Measurements from ENCODE around the gene TMEM72. TPM values are rescaled to one million over a fixed set of nuclear protein-coding genes. Genes with fewer than 3 reads are reported as not detected.

The TMEM72 gene
- total and polyA plus RNA-seq, 2 of the 13 experiments (the other 11 are each of a cell fraction or from before 2014, with no cell fraction given) = 0.04 TPM; not detected in 1

DNA sequence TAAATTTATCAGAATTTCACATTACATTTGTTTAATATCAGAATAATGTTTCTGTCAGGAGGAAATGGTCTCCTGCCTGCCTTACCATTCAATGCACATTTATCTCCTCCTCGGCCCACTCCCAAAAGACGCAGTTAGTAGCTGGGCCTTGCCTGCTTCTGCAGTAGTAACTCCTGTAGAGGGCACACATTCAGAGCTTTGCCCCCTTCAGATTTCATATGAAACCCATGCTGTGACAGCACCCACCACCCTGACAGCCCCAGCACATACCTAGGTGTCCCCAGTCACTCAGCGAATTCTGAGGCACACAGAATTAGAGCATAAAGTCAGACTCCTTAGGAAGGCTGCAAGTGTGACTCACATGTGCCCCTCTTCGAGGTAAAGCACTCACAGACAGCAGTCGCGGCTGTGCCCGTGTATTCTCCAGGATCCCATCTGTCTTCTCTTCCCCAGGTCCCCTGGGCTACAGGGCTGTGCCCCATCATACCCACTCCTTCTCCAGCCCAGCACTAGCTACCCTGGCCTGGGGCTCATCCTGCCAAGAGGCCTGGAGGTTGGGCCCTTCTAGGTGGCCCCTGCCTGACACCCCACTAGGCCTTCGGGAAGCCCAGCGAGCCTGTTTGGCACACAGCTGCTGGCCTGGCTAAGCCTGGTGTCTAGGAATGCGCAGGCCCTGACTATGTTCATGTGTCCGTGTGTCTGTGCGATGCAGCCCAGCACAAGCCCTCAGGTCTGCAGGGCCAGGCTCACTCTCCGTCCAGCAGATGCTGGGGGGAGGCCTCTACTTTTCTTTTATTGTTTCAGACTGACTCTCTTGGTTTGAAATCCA lies 72.1 kb downstream of the TMEM72 start:
- Histone ChIP-seq H3K9ac (ENCODE audit: insufficient read depth, low read depth, low read length) (no peak overlapping the region), H2AFZ (ENCODE audit: low read length) (no peak overlapping the region), H3K27ac (ENCODE audit: extremely low read length, insufficient read depth, low read length) (peak overlapping the region; percentile 97), H4K20me1 (ENCODE audit: insufficient read depth, low read length) (peaks cover 3% of the 10 kb centered on the region), H3K27me3 (ENCODE audit: control insufficient read depth in 1 of 2, insufficient read depth in 2 of 2, low read length in 2 of 2) (no peaks in the 10 kb centered on the region; a peak in 1 of 5 replicates), H3K4me3 (replicated peaks in 1 of 3; ENCODE audit: insufficient read depth in 1 of 3, low read depth in 2 of 3, low read length in 3 of 3) (no peak overlapping the region), H3K4me1 (ENCODE audit: insufficient read depth, low read length) (peaks cover 59% of the 10 kb centered on the region), H3K4me2 (ENCODE audit: low read depth, low read length) (no peak overlapping the region), H3K36me3 (replicated peaks in 1 of 2; ENCODE audit: control insufficient read depth in 1 of 2, insufficient read depth in 2 of 2, low read length in 2 of 2) (peaks cover 6 to 39% of the 10 kb centered on the region in 2 experiments; a peak in 3 of 5 replicates), H3K79me2 (ENCODE audit: insufficient read depth, low read length) (peaks cover 13% of the 10 kb centered on the region), H3K9me3 (ENCODE audit: low read length) (no peaks in the 10 kb centered on the region)
- no peak for TF ChIP-seq RCOR2 (CRISPR knock-in tag; IDR thresholded peaks at IDR 0.05)
- TF ChIP-seq ZBTB7B (CRISPR knock-in tag; IDR thresholded peaks at IDR 0.05) = no peak
- no peak for TF ChIP-seq ZNF607 (CRISPR knock-in tag; IDR thresholded peaks at IDR 0.05; ENCODE audit: borderline replicate concordance)
- TF ChIP-seq AGO2 (optimal IDR thresholded peaks at IDR 0.05; ENCODE audit: low read depth, low read length) = peak; percentile 30
- TF ChIP-seq ZNF687 (CRISPR knock-in tag; IDR thresholded peaks at IDR 0.05) = 0 out of 2 replicates have a peak, but pooled peaks have one; percentile 18
- TF ChIP-seq E2F2 (CRISPR knock-in tag; IDR thresholded peaks at IDR 0.05; ENCODE audit: borderline replicate concordance) = no peak
- TF ChIP-seq TERF1 (CRISPR knock-in tag; IDR thresholded peaks at IDR 0.05) = no peak
- TF ChIP-seq ZNF589 (CRISPR knock-in tag; conservative IDR thresholded peaks at IDR 0.05) = no peak
- no peak for TF ChIP-seq ZNF883 (CRISPR knock-in tag; IDR thresholded peaks at IDR 0.05; ENCODE audit: not compliant biosample characterization)
- intact Hi-C loops (cut with micrococcal nuclease; ENCODE audit: unreplicated experiment) (no loop called here), in situ Hi-C loops (cut with HindIII; ENCODE audit: extremely low pct_ligation_motif_present, low pct_unique_long_range_greater_than_20kb) (no loop called here)
- DNase-seq (ENCODE audit: low spot score) (no peak), ATAC-seq (no peak), FAIRE-seq (no peak)
- no TSS peak for BruUV-seq (replicated peaks)
- ChIA-PET CTCF (ENCODE audit: low intra/inter-chr PET ratio, low total read pairs) (no interaction called here), POLR2A (interaction anchor here (1.0 to 12.6 kb wide), 2 partner anchors 7 to 22 kb away, joined by 3 to 863 read pairs; no protein-coding TSS in a partner anchor)
- 97% methylated on average over 8 of the region's 13 CpGs for WGBS (ENCODE audit: low lambda C conversion rate)
